Stimulated activated CD8-positive, alpha-beta memory T cell treated with anti-CD3 and anti-CD28 coated beads, Interleukin-4, amount 100 ng/mL, for 48 hours (primary cell): ENCODE data around the gene PATE4.
A peak's percentile ranks its signal among the peaks of the same experiment; 100 is the strongest.

ENCODE experiments used
- DNase-seq: peaks from one replicate; pipeline ENCODE4 v3.0.0-alpha.2; 2020

The PATE4 gene

DNA sequence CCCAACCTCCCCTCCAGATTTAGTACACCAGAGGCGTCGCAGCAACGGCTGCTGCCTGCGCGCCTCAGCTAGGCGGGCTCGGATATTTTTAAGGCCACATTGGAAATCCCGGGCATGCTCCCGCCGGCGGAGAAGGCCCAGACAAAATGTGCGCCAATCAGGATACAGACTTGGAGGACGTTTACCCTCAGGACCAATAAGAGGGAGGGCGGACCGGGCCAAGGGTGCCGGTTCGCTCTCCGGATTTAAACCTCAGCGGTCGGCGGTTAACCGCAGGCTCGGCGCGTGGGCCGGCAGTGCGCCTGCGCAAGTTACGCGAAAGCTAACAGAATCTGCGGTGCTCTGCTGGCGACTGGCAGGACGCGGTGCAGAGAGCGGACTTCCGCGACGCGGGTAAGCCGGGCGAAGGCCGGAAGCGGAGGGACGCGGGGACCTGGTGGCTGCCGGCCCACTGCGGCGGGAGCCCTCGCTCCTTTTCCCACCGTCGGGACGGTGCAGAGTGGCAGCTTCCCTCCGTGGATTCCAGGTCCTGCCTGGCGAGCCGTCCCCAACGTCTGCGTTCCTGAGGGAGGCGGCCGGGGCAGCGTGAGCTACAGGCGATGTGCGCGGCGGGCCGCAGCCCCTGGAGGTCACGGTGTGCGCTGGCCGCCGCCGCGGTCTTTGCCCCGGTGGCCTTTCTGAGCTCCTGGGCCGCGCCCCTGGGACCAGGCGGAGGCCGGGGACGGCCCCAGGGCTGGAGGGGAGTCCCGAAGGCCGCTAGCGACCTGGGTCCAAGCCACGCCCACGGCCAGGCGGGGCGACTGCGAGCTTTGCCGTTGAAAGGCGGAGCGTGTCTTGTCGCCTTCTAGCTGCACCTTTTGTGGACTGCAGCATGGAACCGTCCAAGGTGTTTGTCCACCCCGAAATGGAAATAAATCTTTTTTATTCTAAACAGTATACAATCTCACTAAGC is 54.5 kb downstream of the PATE4 start, which contains the start of gene HYLS1:
HYLS1 (plus strand) TSS at position 296 of the 952 bp plus-strand sequence. CDS start 11,701 bp downstream, outside the sequence.
- peak; percentile 99 for DNase-seq
